ENCODE results near the gene ACAA1.

DNA sequence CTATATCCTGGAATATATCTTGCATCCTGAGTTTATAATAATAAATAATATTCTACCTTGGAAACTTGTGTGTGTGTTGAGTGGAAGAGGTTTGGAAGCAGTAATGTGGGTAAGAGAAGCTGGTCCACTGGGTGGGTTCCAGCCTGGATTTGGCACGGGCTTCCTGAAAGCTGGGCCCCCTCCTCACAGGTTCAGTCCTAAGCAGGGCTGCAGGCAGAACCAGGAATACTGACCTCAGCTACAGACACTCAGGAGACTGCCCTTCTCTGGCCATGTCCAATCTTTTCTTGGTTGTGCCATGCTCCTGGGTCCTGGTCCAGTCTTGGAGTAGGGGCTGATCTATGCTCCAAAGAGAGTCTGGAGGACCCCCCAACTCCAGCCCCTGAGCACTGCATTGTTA, 6.0 kb upstream of the ACAA1 start:
- TF ChIP-seq, protein P1, sequence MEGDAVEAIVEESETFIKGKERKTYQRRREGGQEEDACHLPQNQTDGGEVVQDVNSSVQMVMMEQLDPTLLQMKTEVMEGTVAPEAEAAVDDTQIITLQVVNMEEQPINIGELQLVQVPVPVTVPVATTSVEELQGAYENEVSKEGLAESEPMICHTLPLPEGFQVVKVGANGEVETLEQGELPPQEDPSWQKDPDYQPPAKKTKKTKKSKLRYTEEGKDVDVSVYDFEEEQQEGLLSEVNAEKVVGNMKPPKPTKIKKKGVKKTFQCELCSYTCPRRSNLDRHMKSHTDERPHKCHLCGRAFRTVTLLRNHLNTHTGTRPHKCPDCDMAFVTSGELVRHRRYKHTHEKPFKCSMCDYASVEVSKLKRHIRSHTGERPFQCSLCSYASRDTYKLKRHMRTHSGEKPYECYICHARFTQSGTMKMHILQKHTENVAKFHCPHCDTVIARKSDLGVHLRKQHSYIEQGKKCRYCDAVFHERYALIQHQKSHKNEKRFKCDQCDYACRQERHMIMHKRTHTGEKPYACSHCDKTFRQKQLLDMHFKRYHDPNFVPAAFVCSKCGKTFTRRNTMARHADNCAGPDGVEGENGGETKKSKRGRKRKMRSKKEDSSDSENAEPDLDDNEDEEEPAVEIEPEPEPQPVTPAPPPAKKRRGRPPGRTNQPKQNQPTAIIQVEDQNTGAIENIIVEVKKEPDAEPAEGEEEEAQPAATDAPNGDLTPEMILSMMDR (IDR thresholded peaks at IDR 0.05 in 4 of 5, conservative IDR thresholded peaks at IDR 0.05 in 1 of 5): no peak
- TF ChIP-seq POLR2A (IDR thresholded peaks at IDR 0.05): no peak
